Transverse colon (tissue), 3 donors: ENCODE data around the gene NUP62.

Experiments
- EP300 ChIP-seq: sonication (generic); formaldehyde crosslinking; IDR thresholded peaks from one replicate; pipeline ENCODE4 v1.6.1; 2017; ENCODE audit warnings: antibody characterized with exemption, low read depth
- POLR2A ChIP-seq: fragments of 450-650 bp; IDR thresholded peaks from one replicate; pipeline ENCODE4 v1.6.1; 2016; ENCODE audit warnings: antibody characterized with exemption, mild to moderate bottlenecking, moderate library complexity
- TF ChIP-seq, protein P1 (sequence below), 5 experiments: fragments of 200-600 bp in 3 of 5; fragments of 450-650 bp in 2 of 5; sonication (generic) in 3 of 5; IDR thresholded peaks; 1 replicate in 2 of 5; 2 replicates in 3 of 5; pipeline ENCODE4 v1.5.1; 2016 to 2017; ENCODE audit warnings: antibody characterized with exemption in 5 of 5, inconsistent platforms in 3 of 5, mild to moderate bottlenecking in 2 of 5, moderate library complexity in 1 of 5

DNA sequence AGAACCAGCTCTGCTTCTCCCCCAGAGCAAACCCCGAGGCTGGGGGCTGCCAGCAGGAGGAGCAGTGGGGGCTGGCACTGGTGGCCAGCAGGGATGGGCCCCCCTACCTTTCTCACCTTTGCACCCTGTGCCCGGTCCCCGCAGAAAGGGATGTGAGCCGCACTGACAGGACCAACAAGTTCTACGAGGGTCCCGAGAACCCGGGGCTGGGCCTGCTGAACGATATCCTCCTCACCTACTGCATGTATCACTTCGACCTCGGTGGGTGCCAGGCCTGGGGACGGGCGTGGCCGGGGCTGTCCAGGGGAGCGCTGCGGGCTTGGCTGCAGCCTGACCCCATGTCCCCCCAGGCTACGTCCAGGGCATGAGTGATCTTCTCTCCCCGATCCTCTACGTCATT is 45.2 kb downstream of the NUP62 start:
- TF ChIP-seq, protein P1, sequence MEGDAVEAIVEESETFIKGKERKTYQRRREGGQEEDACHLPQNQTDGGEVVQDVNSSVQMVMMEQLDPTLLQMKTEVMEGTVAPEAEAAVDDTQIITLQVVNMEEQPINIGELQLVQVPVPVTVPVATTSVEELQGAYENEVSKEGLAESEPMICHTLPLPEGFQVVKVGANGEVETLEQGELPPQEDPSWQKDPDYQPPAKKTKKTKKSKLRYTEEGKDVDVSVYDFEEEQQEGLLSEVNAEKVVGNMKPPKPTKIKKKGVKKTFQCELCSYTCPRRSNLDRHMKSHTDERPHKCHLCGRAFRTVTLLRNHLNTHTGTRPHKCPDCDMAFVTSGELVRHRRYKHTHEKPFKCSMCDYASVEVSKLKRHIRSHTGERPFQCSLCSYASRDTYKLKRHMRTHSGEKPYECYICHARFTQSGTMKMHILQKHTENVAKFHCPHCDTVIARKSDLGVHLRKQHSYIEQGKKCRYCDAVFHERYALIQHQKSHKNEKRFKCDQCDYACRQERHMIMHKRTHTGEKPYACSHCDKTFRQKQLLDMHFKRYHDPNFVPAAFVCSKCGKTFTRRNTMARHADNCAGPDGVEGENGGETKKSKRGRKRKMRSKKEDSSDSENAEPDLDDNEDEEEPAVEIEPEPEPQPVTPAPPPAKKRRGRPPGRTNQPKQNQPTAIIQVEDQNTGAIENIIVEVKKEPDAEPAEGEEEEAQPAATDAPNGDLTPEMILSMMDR (IDR thresholded peaks at IDR 0.05), result no peak
- no peak for TF ChIP-seq POLR2A
- no peak for TF ChIP-seq EP300
